ENCODE results near the gene C14orf180. TPM values are rescaled to one million over a fixed set of nuclear protein-coding genes. Genes with fewer than 3 reads are reported as not detected.

C14orf180 gene
- total RNA-seq, 2 donors from 2014 or later, result 0.32 TPM; not detected in 1

DNA sequence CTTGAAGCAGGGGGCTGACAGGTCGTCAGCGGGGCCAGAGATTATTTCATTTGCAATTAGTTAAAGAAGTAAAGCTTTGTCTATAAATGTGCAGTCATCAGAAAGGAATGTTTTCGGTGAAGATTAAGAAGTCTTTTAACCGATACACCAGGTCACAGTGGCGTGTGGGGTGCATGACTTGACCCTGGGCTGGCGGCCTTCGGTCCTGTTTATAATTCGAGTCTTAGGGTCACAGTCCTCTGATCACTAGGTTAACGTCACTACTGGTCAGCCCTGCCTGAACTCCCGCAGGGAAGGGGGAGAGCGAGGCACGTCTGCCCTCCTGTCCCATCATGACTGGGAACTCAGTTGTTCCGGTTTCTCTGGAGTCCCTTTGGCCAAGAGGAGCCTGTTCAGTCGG lies 5.0 kb upstream of the C14orf180 start:
- no peak overlapping the region for H3K27ac ChIP-seq
- H3K4me3 ChIP-seq, result no peak overlapping the region
- 82% methylated on average over 14 of the region's 14 CpGs for WGBS
- no peaks in the 10 kb centered on the region for H3K4me1 ChIP-seq (replicated peaks)
- TF ChIP-seq, protein P1, sequence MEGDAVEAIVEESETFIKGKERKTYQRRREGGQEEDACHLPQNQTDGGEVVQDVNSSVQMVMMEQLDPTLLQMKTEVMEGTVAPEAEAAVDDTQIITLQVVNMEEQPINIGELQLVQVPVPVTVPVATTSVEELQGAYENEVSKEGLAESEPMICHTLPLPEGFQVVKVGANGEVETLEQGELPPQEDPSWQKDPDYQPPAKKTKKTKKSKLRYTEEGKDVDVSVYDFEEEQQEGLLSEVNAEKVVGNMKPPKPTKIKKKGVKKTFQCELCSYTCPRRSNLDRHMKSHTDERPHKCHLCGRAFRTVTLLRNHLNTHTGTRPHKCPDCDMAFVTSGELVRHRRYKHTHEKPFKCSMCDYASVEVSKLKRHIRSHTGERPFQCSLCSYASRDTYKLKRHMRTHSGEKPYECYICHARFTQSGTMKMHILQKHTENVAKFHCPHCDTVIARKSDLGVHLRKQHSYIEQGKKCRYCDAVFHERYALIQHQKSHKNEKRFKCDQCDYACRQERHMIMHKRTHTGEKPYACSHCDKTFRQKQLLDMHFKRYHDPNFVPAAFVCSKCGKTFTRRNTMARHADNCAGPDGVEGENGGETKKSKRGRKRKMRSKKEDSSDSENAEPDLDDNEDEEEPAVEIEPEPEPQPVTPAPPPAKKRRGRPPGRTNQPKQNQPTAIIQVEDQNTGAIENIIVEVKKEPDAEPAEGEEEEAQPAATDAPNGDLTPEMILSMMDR (IDR thresholded peaks at IDR 0.05), result no peak
- TF ChIP-seq POLR2A (IDR thresholded peaks at IDR 0.05) (no peak), POLR2AphosphoS5 (IDR thresholded peaks at IDR 0.05) (no peak)
- H3K36me3 ChIP-seq, result no peaks in the 10 kb centered on the region
- peaks cover 13% of the 10 kb centered on the region for H3K27me3 ChIP-seq (replicated peaks; ENCODE audit: insufficient read depth)
- H3K9me3 ChIP-seq, result no peaks in the 10 kb centered on the region
- intact Hi-C loops (cut with DNase I), result no loop called here
- DNase-seq (ENCODE audit: low spot score), result no peak

DNA sequence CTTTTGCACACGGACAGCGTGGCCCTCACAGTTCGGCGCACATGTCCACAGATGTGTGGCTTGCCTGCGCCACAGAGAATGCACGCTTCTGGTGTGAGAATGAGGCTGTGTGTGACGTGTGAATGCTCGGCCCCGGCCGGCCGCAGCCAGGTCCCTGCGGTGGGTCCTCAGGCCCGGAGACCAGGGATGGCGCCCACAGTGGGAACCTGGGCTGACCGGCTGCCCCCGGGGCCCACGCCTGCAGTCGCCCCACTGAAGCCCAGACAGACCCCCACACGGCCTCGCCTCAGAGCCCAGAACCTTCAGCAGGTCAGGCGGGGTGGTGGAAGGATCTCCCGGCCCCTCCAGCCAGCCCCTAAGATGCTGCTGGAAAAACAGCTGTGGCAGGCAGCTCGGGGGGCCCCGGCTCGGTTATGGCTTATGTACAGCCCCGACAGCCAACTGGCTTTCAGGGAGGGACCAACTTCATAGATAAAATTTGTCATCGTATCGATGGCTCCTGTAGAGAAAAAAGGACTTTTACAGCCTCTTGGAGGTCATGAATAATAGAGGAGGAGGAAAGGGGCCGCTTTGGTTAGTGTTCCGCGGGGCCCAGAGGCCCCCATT lies 4.5 kb upstream of the C14orf180 start:
- Histone ChIP-seq H3K36me3 (no peaks in the 10 kb centered on the region), H3K9me3 (no peaks in the 10 kb centered on the region), H3K27ac (no peak overlapping the region), H3K4me1 (replicated peaks) (no peaks in the 10 kb centered on the region), H3K4me3 (no peak overlapping the region), H3K27me3 (replicated peaks; ENCODE audit: insufficient read depth) (peaks cover 9% of the 10 kb centered on the region)
- no peak for DNase-seq (ENCODE audit: low spot score)
- intact Hi-C loops (cut with DNase I), result no loop called here
- TF ChIP-seq POLR2AphosphoS5 (IDR thresholded peaks at IDR 0.05) (no peak), POLR2A (IDR thresholded peaks at IDR 0.05) (no peak)
- TF ChIP-seq, protein P1 (IDR thresholded peaks at IDR 0.05), result no peak
- WGBS, result 84% methylated on average over 31 of the region's 31 CpGs

GRCh38 chr14:104576232-104576969 lies 3.2 kb upstream of the C14orf180 start:
- Histone ChIP-seq H3K27ac (no peak overlapping the region), H3K4me1 (replicated peaks) (no peaks in the 10 kb centered on the region), H3K36me3 (no peaks in the 10 kb centered on the region), H3K27me3 (replicated peaks; ENCODE audit: insufficient read depth) (peaks cover 4% of the 10 kb centered on the region), H3K9me3 (no peaks in the 10 kb centered on the region), H3K4me3 (no peak overlapping the region)
- intact Hi-C loops (cut with DNase I), result no loop called here
- WGBS, result 68% methylated on average over 16 of the region's 16 CpGs
- DNase-seq (ENCODE audit: low spot score), result no peak
- TF ChIP-seq, protein P1 (IDR thresholded peaks at IDR 0.05), result no peak
- TF ChIP-seq POLR2A (IDR thresholded peaks at IDR 0.05) (no peak), POLR2AphosphoS5 (IDR thresholded peaks at IDR 0.05) (no peak)

DNA sequence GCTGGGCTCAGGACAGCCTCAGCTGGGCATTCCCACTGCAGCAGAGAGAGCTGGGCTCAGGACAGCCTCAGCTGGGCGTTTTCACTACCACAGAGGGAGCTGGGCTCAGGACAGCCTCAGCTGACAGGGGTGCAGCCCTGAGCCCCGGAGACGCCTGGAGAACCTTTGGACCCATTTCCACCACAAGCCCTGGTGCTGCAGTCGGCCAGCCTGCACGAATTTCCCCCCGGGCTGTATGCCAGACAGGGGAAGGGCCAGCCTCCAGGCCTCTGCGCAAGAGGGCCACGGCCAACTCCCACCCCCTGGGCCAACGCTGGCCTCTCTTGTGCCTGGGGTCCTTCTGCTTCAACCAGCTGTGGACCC lies 2.6 kb upstream of the C14orf180 start:
- Histone ChIP-seq H3K36me3 (no peaks in the 10 kb centered on the region), H3K27ac (no peak overlapping the region), H3K9me3 (no peaks in the 10 kb centered on the region), H3K4me3 (no peak overlapping the region), H3K27me3 (replicated peaks; ENCODE audit: insufficient read depth) (peaks cover 4% of the 10 kb centered on the region), H3K4me1 (replicated peaks) (no peaks in the 10 kb centered on the region)
- no peak for TF ChIP-seq POLR2A (IDR thresholded peaks at IDR 0.05)
- TF ChIP-seq POLR2AphosphoS5 (IDR thresholded peaks at IDR 0.05), result no peak
- TF ChIP-seq, protein P1 (IDR thresholded peaks at IDR 0.05), result no peak
- intact Hi-C loops (cut with DNase I), result no loop called here
- no peak for DNase-seq (ENCODE audit: low spot score)
- 82% methylated on average over 9 of the region's 9 CpGs for WGBS

DNA sequence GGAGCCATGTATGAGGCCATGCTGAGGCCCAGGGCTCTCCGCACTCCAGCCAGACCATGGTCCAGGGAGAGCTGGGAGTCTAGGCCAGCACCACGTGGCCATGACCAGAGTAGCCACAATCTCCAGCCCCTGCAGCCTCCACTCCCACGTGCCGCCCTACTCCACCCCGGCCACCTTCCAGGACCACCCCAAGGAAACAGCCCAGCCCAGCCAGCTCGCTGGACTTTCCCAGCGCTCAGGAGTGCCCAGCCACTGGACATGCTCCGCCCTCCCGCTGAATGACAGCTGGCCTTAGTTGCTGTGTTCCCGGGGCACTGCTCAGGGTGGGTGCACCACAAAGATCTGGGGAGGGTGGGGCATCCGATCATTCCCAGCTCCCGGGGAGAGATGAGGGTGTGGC lies 2.1 kb upstream of the C14orf180 start:
- Histone ChIP-seq H3K9me3 (no peaks in the 10 kb centered on the region), H3K27me3 (replicated peaks; ENCODE audit: insufficient read depth) (no peaks in the 10 kb centered on the region), H3K27ac (no peak overlapping the region), H3K4me3 (no peak overlapping the region), H3K4me1 (replicated peaks) (no peaks in the 10 kb centered on the region), H3K36me3 (no peaks in the 10 kb centered on the region)
- no peak for DNase-seq (ENCODE audit: low spot score)
- intact Hi-C loops (cut with DNase I), result no loop called here
- TF ChIP-seq, protein P1 (IDR thresholded peaks at IDR 0.05), result no peak
- TF ChIP-seq POLR2AphosphoS5 (IDR thresholded peaks at IDR 0.05) (no peak), POLR2A (IDR thresholded peaks at IDR 0.05) (no peak)
- WGBS, result 73% methylated on average over 12 of the region's 12 CpGs

Data from prostate gland (tissue), 2 donors.